HG02571 (cell line): ENCODE measurements around the gene MARK3.

Experiments
- ATAC-seq: cut with Tn5 transposase; IDR thresholded peaks from one replicate; pipeline ENCODE4 v1.9.1; 2021; ENCODE audit warnings: mild to moderate bottlenecking, moderate library complexity; ENCODE audit not compliant: unreplicated experiment

Gene MARK3

GRCh38 chr14:103432627-103433026 lies 47.4 kb downstream of the MARK3 start:
- no peak for ATAC-seq

GRCh38 chr14:103433916-103434563 lies 48.8 kb downstream of the MARK3 start:
- ATAC-seq, result no peak

DNA sequence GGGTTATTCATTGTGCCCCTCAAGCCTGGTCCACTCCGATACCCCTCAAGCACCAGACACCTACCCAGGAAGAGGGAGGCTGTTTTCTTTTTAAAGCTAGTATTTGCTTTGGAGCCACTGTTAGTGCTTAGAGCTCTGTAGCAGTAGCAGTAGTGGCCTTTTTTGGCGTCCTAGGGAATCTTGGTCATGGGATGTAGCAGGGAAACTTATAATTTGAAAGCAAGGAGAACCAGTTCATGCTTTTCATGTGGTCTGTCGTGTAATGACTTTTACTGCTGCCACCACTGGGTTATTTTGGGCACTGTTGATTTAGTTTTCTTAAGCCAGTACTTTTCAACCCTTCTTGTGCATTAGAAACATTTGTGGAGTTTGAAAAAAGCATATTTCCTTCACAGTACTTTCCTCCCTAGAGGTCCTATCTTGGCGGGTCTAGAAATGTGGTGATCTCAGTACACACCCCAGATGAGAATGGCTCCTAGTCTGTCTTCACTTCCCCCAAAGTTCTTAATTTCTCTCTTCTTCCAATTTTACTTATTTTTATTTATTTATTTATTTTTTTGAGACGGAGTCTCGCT lies 49.7 kb downstream of the MARK3 start:
- ATAC-seq, result no peak

- no peak for ATAC-seq
Observed at GRCh38 chr14:103436533-103436932, 51.3 kb downstream of the MARK3 start.

DNA sequence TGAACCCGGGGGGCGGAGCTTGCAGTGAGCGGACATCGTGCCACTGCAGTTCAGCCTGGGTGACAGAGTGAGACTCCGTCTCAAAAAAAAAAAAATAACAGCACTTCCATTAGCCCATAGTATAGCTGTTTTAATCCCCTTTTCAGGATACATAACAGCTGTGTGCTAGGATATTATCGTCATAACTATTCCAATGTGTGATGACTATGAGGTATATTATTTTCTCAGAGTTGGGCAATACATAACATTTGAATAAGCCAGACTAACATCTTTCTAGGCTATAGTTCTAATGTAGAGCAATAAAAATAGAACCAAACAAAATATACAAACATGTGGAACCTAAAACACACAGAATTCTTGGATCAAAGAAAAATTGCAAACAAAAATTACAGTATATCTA lies 57.1 kb downstream of the MARK3 start:
- ATAC-seq, result no peak

DNA sequence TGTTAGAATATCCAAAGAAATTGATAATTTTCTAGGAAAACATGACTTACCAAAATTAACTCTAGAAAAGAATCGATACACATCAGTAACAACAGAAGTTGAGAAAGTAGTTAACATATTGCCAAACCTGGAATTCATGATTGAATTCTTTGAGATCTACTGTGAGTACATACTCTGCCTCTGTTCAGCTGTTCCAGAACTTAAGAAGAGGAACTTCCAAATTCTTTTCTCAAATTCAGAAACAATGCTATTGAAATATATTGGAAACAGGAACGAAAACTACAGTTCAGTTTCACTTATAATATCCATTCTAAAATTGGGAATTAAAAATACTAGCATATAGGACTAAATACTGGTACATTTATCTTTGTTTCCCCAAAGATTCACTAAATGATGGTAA lies 57.9 kb downstream of the MARK3 start:
- ATAC-seq, result no peak

GRCh38 chr14:103444837-103445524 lies 59.8 kb downstream of the MARK3 start:
- no peak for ATAC-seq

- ATAC-seq, result no peak
Observed at GRCh38 chr14:103445806-103446205, 60.6 kb downstream of the MARK3 start.

- no peak for ATAC-seq
Observed at GRCh38 chr14:103448097-103448496, 62.9 kb downstream of the MARK3 start.

- no peak for ATAC-seq
Observed at GRCh38 chr14:103449634-103450161, 64.5 kb downstream of the MARK3 start.

- ATAC-seq, result no peak
Observed at GRCh38 chr14:103450416-103450815, 65.2 kb downstream of the MARK3 start.

DNA sequence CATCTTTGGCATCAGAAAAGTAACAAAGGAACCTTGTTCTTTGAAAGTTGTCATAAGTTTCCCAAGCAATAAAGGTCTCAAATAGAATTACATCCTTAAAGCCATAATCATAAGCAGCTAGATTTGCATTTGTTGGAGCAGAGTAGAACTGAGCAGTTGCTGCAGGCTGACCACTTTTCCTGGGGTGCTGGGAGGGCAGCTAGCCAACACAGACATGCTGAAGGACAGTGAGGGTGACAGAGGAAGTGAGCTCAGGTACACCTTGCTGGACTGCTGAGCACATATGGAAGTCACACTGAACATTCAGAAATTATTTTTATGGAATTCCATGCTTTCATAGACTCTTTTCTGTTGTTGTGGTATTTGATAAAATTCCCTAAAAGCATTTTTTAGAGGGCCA lies 66.2 kb downstream of the MARK3 start:
- no peak for ATAC-seq

DNA sequence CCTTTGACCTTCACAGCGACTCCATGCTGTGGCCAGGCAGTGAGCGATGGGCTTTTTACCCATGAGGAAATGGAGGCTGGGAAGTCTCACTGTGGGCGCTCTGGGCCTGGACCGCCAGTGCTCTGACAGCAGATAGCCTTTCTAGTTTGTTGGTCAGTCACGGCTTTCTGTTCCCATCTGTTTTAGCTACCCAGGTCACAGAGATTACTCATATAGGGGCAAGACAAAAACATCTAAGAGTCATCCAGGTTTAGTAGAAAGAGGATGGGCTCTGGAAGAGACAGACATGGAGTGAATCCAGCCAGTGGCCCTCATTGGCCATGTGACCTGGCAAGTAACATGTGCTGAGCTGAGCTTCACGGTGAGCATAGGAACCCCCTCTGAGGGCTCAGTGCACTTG lies 68.6 kb downstream of the MARK3 start:
- no peak for ATAC-seq

DNA sequence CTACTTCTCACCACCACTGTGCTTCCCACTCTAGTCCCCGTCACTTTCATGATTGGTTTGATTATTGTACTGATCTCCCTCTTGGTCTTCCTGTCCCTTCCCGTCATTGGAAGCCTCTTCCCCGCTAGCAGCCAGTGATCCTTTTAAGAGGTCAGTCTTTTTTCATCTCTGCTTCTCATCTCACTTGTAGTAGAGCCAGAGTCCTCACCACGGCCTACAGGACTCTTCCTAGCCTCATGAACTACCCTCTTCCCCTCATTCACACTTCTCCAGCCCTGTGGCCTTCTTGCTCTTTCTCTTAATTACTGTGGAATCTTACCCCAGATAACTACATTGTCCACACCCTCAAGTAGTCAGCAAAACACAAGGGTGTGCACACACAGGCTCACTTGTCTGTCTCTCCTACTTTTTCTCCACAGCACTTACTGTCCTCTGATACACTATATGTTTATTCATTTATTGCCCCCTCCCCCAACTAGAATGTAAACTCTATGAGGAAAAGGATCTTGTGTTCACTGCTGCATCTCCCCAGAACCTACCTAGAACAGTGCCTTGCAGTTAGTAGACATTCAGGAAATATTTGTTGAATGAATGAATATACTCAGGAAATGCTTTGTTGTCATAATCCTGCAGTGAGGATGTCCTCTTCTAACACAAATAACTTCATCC lies 71.1 kb downstream of the MARK3 start:
- no peak for ATAC-seq

- ATAC-seq, result no peak
Observed at GRCh38 chr14:103460415-103460814, 75.2 kb downstream of the MARK3 start.

DNA sequence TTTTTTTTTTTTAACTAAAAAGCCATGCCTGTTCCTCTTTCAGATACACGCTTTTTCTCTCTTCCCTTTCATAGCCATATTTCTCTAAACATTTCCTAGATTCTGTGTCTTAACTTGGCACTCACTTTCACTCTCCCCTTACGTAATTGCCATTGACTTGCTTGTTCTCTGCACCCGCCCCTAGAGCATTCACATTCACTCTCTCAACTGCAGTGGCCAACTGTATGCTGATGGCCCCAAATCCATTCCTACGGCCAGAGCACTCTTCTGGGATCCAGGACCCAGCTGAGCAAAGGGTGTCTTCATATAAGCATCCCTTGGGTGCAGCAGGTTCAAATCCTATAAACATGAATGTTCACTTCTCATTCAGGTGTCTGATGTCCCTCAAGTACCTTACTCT lies 77.9 kb downstream of the MARK3 start:
- no peak for ATAC-seq

GRCh38 chr14:103463851-103464250 lies 78.6 kb downstream of the MARK3 start:
- ATAC-seq, result no peak

DNA sequence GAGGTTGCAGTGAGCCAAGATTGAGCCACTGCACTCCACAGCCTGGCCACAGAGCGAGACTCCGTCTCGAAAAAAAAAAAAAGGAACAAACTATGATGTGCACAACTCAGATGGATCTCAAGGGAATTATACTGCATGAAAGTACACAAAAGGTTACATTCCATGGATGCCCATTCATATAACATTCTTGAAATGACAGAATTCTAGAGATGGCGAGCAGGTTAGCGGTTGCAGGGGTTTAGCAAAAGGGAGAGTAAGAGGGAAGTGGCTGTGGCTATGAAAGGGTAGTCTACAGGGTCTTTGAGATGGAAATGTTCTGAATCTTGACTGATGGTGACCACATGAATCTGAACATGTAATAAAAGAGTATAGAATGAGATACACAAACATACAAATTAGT lies 87.7 kb downstream of the MARK3 start:
- ATAC-seq, result no peak

GRCh38 chr14:103474893-103475292 lies 89.7 kb downstream of the MARK3 start:
- ATAC-seq, result no peak

GRCh38 chr14:103476065-103476464 lies 90.8 kb downstream of the MARK3 start:
- ATAC-seq, result no peak

GRCh38 chr14:103476631-103477030 lies 91.4 kb downstream of the MARK3 start:
- no peak for ATAC-seq

DNA sequence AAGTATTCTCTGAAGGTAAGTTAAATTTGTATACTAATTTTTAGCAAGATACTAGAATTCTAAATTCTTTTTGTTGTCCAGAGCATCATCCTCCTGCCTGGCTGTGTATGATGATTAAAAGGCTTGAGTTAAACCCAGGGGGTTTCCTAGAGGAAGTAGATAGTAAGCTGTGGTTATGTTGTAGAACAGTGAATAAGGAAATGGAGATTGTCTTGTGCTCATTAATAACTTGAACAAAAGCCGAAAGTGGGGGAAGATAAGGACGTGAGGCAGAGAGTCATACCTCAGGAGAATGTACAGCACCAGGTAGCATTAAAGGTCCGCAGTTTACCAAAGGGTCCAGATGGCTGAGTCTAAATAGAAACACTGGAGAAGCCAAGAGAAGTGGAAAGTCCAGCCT lies 95.4 kb downstream of the MARK3 start:
- ATAC-seq, result no peak
